Measurements from ENCODE around the gene NOXA1. TPM values are rescaled to one million over a fixed set of nuclear protein-coding genes. Genes with fewer than 3 reads are reported as not detected.
"Not testable (repeated sequence)": the region's sequence is repeated elsewhere in the genome, so short reads cannot be mapped to it uniquely, and the experiment has no call there.

Gene NOXA1
- total RNA-seq, 3 donors from 2014 or later, result 2.9 to 13.8 (median 4.6) TPM

- Histone ChIP-seq H3K4me3 (peak overlapping the region; percentile 38 to 70 (median 47)), H3K4me1 (peaks cover 12 to 19% of the 10 kb centered on the region in 2 donors)
- DNase-seq (ENCODE audit: low spot score in 2 of 2), result no peak
Measured at GRCh38 chr9:137407590-137408300, 15.4 kb upstream of the NOXA1 start.

GRCh38 chr9:137408651-137409405 is 14.4 kb upstream of the NOXA1 start:
- Histone ChIP-seq H3K27ac (peak overlapping the region in 1 of 2 donors; percentile 92), H3K4me1 (peaks cover 12 to 19% of the 10 kb centered on the region in 2 donors), H3K27me3 (no peaks in the 10 kb centered on the region), H3K36me3 (no peaks in the 10 kb centered on the region), H3K9me3 (no peaks in the 10 kb centered on the region), H3K4me3 (no peak overlapping the region)
- TF ChIP-seq POLR2A (IDR thresholded peaks at IDR 0.05) (no peak), POLR2AphosphoS5 (IDR thresholded peaks at IDR 0.05) (no peak)
- TF ChIP-seq, protein P1, sequence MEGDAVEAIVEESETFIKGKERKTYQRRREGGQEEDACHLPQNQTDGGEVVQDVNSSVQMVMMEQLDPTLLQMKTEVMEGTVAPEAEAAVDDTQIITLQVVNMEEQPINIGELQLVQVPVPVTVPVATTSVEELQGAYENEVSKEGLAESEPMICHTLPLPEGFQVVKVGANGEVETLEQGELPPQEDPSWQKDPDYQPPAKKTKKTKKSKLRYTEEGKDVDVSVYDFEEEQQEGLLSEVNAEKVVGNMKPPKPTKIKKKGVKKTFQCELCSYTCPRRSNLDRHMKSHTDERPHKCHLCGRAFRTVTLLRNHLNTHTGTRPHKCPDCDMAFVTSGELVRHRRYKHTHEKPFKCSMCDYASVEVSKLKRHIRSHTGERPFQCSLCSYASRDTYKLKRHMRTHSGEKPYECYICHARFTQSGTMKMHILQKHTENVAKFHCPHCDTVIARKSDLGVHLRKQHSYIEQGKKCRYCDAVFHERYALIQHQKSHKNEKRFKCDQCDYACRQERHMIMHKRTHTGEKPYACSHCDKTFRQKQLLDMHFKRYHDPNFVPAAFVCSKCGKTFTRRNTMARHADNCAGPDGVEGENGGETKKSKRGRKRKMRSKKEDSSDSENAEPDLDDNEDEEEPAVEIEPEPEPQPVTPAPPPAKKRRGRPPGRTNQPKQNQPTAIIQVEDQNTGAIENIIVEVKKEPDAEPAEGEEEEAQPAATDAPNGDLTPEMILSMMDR (IDR thresholded peaks at IDR 0.05), result no peak
- intact Hi-C loops (cut with DNase I; ENCODE audit: low total_unique reads), result no loop called here
- DNase-seq (ENCODE audit: low spot score in 2 of 2), result no peak

More at GRCh38 chr9:137407590-137408300, 15.4 kb upstream of the NOXA1 start:
- no peaks in the 10 kb centered on the region for H3K36me3 ChIP-seq
- TF ChIP-seq, protein P1 (IDR thresholded peaks at IDR 0.05), result no peak
- TF ChIP-seq POLR2AphosphoS5 (IDR thresholded peaks at IDR 0.05) (no peak), POLR2A (IDR thresholded peaks at IDR 0.05) (no peak)
- H3K9me3 ChIP-seq, result no peaks in the 10 kb centered on the region
- H3K27ac ChIP-seq, result peak overlapping the region; percentile 28 to 42
- no peaks in the 10 kb centered on the region for H3K27me3 ChIP-seq
- intact Hi-C loops (cut with DNase I; ENCODE audit: low total_unique reads), result no loop called here

- peaks cover 12 to 19% of the 10 kb centered on the region in 2 donors for H3K4me1 ChIP-seq
- H3K27ac ChIP-seq, result peak overlapping the region; percentile 72 to 92
Measured at GRCh38 chr9:137409515-137409914, 13.7 kb upstream of the NOXA1 start.

GRCh38 chr9:137410236-137410890 is 12.8 kb upstream of the NOXA1 start:
- H3K27me3 ChIP-seq; H3K9me3 ChIP-seq; DNase-seq (ENCODE audit: low spot score in 2 of 2); H3K36me3 ChIP-seq; intact Hi-C loops (cut with DNase I; ENCODE audit: low total_unique reads): not testable (repeated sequence)
- peak overlapping the region; percentile 92 for H3K27ac ChIP-seq
- H3K4me1 ChIP-seq, result peaks cover 12 to 19% of the 10 kb centered on the region in 2 donors
- peak overlapping the region in 1 of 3 donors; percentile 54 for H3K4me3 ChIP-seq
- TF ChIP-seq POLR2AphosphoS5 (IDR thresholded peaks at IDR 0.05), result peak in 1 of 3 donors; percentile 10

More at GRCh38 chr9:137409515-137409914, 13.7 kb upstream of the NOXA1 start:
- Histone ChIP-seq H3K9me3 (no peaks in the 10 kb centered on the region), H3K27me3 (no peaks in the 10 kb centered on the region), H3K36me3 (no peaks in the 10 kb centered on the region), H3K4me3 (no peak overlapping the region)
- no peak for DNase-seq (ENCODE audit: low spot score in 2 of 2)
- intact Hi-C loops (cut with DNase I; ENCODE audit: low total_unique reads), result no loop called here
- TF ChIP-seq POLR2AphosphoS5 (IDR thresholded peaks at IDR 0.05) (no peak), POLR2A (IDR thresholded peaks at IDR 0.05) (no peak)
- TF ChIP-seq, protein P1 (IDR thresholded peaks at IDR 0.05), result no peak

- no peaks in the 10 kb centered on the region for H3K36me3 ChIP-seq
- H3K9me3 ChIP-seq, result no peaks in the 10 kb centered on the region
- TF ChIP-seq, protein P1 (IDR thresholded peaks at IDR 0.05), result no peak
- TF ChIP-seq POLR2A (IDR thresholded peaks at IDR 0.05) (no peak), POLR2AphosphoS5 (IDR thresholded peaks at IDR 0.05) (no peak)
- H3K27ac ChIP-seq, result peak overlapping the region; percentile 92
- H3K4me3 ChIP-seq, result peak overlapping the region in 1 of 3 donors; percentile 54
- DNase-seq (ENCODE audit: low spot score in 2 of 2), result no peak
- intact Hi-C loops (cut with DNase I; ENCODE audit: low total_unique reads), result no loop called here
- peaks cover 12 to 19% of the 10 kb centered on the region in 2 donors for H3K4me1 ChIP-seq
- H3K27me3 ChIP-seq, result no peaks in the 10 kb centered on the region
Measured at GRCh38 chr9:137410891-137411249, 12.3 kb upstream of the NOXA1 start.
